HEK293 (cell line): ENCODE results near the gene ZBP1.

Source experiments
- CTCF ChIP-seq: fragments of 450-650 bp; formaldehyde crosslinking; IDR thresholded peaks from 2 replicates; pipeline ENCODE4 v1.5.1; 2016; ENCODE audit warnings: missing biosample characterization, missing genetic modification characterization
- ELK4 ChIP-seq: IDR thresholded peaks from 2 replicates; pipeline ENCODE4 v1.6.1; 2011; ENCODE audit warnings: mild to moderate bottlenecking, low read depth, low read length, borderline replicate concordance
- FEZF1 ChIP-seq: fragments of 450-650 bp; formaldehyde crosslinking; IDR thresholded peaks from 2 replicates; pipeline ENCODE4 v1.5.1; 2016; ENCODE audit warnings: missing biosample characterization, missing genetic modification characterization
- HOXC10 ChIP-seq: sonication (generic); formaldehyde crosslinking; IDR thresholded peaks from 2 replicates; pipeline ENCODE4 v1.8.1; 2023; ENCODE audit warnings: mild to moderate bottlenecking, missing genetic modification reagents
- KLF9 ChIP-seq: fragments of 450-650 bp; formaldehyde crosslinking; IDR thresholded peaks from 2 replicates; pipeline ENCODE4 v1.5.1; 2016; ENCODE audit warnings: missing biosample characterization, missing genetic modification characterization, low read depth
- REPIN1 ChIP-seq: fragments of 450-650 bp; formaldehyde crosslinking; IDR thresholded peaks from 2 replicates; pipeline ENCODE4 v1.5.1; 2017; ENCODE audit warnings: missing biosample characterization, missing genetic modification characterization, low read depth
- ZBTB8A ChIP-seq: fragments of 450-650 bp; formaldehyde crosslinking; IDR thresholded peaks from 2 replicates; pipeline ENCODE4 v1.5.1; 2016; ENCODE audit warnings: missing biosample characterization, missing genetic modification characterization
- ZFHX2 ChIP-seq: fragments of 450-650 bp; formaldehyde crosslinking; conservative IDR thresholded peaks from 2 replicates; pipeline ENCODE4 v1.5.1; 2016; ENCODE audit warnings: missing biosample characterization, missing genetic modification characterization
- ZFP37 ChIP-seq: fragments of 450-650 bp; formaldehyde crosslinking; IDR thresholded peaks from 2 replicates; pipeline ENCODE4 v1.5.1; 2016; ENCODE audit warnings: missing biosample characterization, missing genetic modification characterization
- ZFP41 ChIP-seq: fragments of 450-650 bp; formaldehyde crosslinking; IDR thresholded peaks from 2 replicates; pipeline ENCODE4 v1.5.1; 2016; ENCODE audit warnings: missing biosample characterization, missing genetic modification characterization, borderline replicate concordance
- ZNF132 ChIP-seq: fragments of 450-650 bp; formaldehyde crosslinking; IDR thresholded peaks from 2 replicates; pipeline ENCODE4 v1.5.1; 2017; ENCODE audit warnings: missing biosample characterization, missing genetic modification characterization, borderline replicate concordance
- ZNF140 ChIP-seq: fragments of 450-650 bp; formaldehyde crosslinking; IDR thresholded peaks from 2 replicates; pipeline ENCODE4 v1.5.1; 2016; ENCODE audit warnings: missing biosample characterization, missing genetic modification characterization
- ZNF175 ChIP-seq: fragments of 450-650 bp; formaldehyde crosslinking; IDR thresholded peaks from 2 replicates; pipeline ENCODE4 v1.5.1; 2016; ENCODE audit warnings: missing biosample characterization, missing genetic modification characterization
- ZNF214 ChIP-seq: fragments of 450-650 bp; formaldehyde crosslinking; IDR thresholded peaks from 2 replicates; pipeline ENCODE4 v1.5.1; 2017; ENCODE audit warnings: missing biosample characterization, mild to moderate bottlenecking, missing genetic modification characterization, borderline replicate concordance
- ZNF302 ChIP-seq: fragments of 450-650 bp; formaldehyde crosslinking; IDR thresholded peaks from 2 replicates; pipeline ENCODE4 v1.5.1; 2016; ENCODE audit warnings: missing biosample characterization, missing genetic modification characterization, low read depth
- ZNF335 ChIP-seq: fragments of 450-650 bp; formaldehyde crosslinking; conservative IDR thresholded peaks from 2 replicates; pipeline ENCODE4 v1.5.1; 2016; ENCODE audit warnings: missing biosample characterization, missing genetic modification characterization
- ZNF354C ChIP-seq: fragments of 450-650 bp; formaldehyde crosslinking; IDR thresholded peaks from 2 replicates; pipeline ENCODE4 v1.5.1; 2016; ENCODE audit warnings: missing biosample characterization, missing genetic modification characterization, low read depth, borderline replicate concordance
- ZNF449 ChIP-seq: fragments of 450-650 bp; formaldehyde crosslinking; IDR thresholded peaks from 2 replicates; pipeline ENCODE4 v1.5.1; 2017; ENCODE audit warnings: missing biosample characterization, mild to moderate bottlenecking, missing genetic modification characterization, moderate library complexity
- ZNF549 ChIP-seq: fragments of 450-650 bp; IDR thresholded peaks from 2 replicates; pipeline ENCODE4 v1.5.1; 2018; ENCODE audit warnings: missing biosample characterization, missing genetic modification characterization, mild to moderate bottlenecking, inconsistent platforms, moderate library complexity
- ZNF561 ChIP-seq: fragments of 450-650 bp; IDR thresholded peaks from 2 replicates; pipeline ENCODE4 v1.5.1; 2018; ENCODE audit warnings: missing biosample characterization, missing genetic modification characterization, borderline replicate concordance
- ZNF596 ChIP-seq: fragments of 450-650 bp; IDR thresholded peaks from 2 replicates; pipeline ENCODE4 v1.5.0; 2018; ENCODE audit warnings: missing biosample characterization, mild to moderate bottlenecking, missing genetic modification characterization, moderate library complexity
- ZNF623 ChIP-seq: fragments of 450-650 bp; formaldehyde crosslinking; IDR thresholded peaks from 2 replicates; pipeline ENCODE4 v1.5.1; 2016; ENCODE audit warnings: missing biosample characterization, missing genetic modification characterization
- ZNF776 ChIP-seq: fragments of 450-650 bp; formaldehyde crosslinking; IDR thresholded peaks from 2 replicates; pipeline ENCODE4 v1.5.0; 2017; ENCODE audit warnings: missing biosample characterization, missing genetic modification characterization, borderline replicate concordance
- ZNF843 ChIP-seq: fragments of 450-650 bp; formaldehyde crosslinking; IDR thresholded peaks from 2 replicates; pipeline ENCODE4 v1.5.1; 2016; ENCODE audit warnings: missing biosample characterization, missing genetic modification characterization
- TF ChIP-seq, protein P1 (sequence below): fragments of 450-650 bp; formaldehyde crosslinking; IDR thresholded peaks from 2 replicates; pipeline ENCODE4 v1.5.1; 2016; ENCODE audit warnings: missing biosample characterization, missing genetic modification characterization
- TF ChIP-seq, protein P2 (sequence below): fragments of 450-650 bp; IDR thresholded peaks from 2 replicates; pipeline ENCODE4 v1.5.1; 2018; ENCODE audit warnings: missing biosample characterization, mild to moderate bottlenecking, missing genetic modification characterization

Gene ZBP1

DNA sequence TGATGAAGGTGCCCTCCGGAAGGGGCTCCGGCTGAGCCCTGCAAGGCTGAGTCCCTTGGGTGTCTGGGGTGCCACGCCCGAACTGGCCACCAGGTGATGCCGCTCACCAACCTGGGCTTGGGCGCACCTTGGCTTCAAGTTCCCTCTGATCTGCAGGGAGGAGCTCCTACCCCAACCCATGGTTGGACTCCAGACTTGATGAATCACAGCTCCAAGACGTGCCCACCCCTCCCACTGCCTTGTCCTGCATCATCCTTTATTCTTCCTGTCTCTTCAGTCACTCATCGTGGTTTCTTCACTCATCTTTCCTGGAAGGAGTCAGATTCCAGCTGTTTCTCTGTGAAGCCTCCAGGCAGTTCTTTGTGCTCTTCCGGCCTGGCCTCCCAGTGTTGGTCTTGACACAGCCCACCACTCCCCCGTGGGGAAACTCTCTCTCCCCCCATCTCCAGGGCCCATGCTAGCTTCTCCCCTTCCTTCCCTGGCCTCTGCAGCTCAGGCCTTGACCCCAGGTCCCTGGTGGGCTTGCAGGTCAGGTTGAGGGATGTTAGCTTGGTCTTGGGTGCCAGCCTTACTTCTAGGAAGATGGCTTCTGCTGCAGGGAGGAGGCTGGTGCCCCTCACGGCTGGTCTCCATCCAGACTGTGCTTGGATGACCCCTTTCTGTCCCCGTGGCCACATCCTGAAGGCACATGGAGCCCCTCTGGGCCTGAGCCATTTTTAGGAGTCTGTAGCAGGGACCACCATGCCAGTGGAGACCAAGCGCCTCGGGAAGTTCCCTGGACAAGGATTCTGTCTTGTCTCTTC, 2.6 kb upstream of the ZBP1 start (continued):
- TF ChIP-seq, protein P1, sequence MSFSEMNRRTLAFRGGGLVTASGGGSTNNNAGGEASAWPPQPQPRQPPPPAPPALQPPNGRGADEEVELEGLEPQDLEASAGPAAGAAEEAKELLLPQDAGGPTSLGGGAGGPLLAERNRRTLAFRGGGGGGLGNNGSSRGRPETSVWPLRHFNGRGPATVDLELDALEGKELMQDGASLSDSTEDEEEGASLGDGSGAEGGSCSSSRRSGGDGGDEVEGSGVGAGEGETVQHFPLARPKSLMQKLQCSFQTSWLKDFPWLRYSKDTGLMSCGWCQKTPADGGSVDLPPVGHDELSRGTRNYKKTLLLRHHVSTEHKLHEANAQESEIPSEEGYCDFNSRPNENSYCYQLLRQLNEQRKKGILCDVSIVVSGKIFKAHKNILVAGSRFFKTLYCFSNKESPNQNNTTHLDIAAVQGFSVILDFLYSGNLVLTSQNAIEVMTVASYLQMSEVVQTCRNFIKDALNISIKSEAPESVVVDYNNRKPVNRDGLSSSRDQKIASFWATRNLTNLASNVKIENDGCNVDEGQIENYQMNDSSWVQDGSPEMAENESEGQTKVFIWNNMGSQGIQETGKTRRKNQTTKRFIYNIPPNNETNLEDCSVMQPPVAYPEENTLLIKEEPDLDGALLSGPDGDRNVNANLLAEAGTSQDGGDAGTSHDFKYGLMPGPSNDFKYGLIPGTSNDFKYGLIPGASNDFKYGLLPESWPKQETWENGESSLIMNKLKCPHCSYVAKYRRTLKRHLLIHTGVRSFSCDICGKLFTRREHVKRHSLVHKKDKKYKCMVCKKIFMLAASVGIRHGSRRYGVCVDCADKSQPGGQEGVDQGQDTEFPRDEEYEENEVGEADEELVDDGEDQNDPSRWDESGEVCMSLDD (tag by site-specific recombination): no peak
- TF ChIP-seq ZFP37: no peak
- TF ChIP-seq ZNF214 (tag by site-specific recombination): no peak
- TF ChIP-seq ZNF140 (tag by site-specific recombination): no peak
- TF ChIP-seq ZBTB8A: peak; percentile 42; the same call in 1 of the 2 replicates
- TF ChIP-seq CTCF (tag by site-specific recombination): peak; percentile 83
- peak; percentile 22; the same call in 1 of the 2 replicates for TF ChIP-seq ZNF561 (tag by site-specific recombination)
- no peak for TF ChIP-seq ZNF776 (tag by site-specific recombination)
- TF ChIP-seq FEZF1 (tag by site-specific recombination): no peak
- no peak for TF ChIP-seq ELK4
- no peak for TF ChIP-seq ZNF302
- TF ChIP-seq ZNF449 (tag by site-specific recombination): no peak
- TF ChIP-seq ZNF596 (tag by site-specific recombination): no peak
- TF ChIP-seq ZNF549 (tag by site-specific recombination): no peak
- no peak for TF ChIP-seq KLF9 (tag by site-specific recombination)
- TF ChIP-seq ZNF132 (tag by site-specific recombination): no peak
- TF ChIP-seq, protein P2, sequence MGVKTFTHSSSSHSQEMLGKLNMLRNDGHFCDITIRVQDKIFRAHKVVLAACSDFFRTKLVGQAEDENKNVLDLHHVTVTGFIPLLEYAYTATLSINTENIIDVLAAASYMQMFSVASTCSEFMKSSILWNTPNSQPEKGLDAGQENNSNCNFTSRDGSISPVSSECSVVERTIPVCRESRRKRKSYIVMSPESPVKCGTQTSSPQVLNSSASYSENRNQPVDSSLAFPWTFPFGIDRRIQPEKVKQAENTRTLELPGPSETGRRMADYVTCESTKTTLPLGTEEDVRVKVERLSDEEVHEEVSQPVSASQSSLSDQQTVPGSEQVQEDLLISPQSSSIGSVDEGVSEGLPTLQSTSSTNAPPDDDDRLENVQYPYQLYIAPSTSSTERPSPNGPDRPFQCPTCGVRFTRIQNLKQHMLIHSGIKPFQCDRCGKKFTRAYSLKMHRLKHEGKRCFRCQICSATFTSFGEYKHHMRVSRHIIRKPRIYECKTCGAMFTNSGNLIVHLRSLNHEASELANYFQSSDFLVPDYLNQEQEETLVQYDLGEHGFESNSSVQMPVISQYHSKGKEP (tag by site-specific recombination): no peak
- TF ChIP-seq ZFP41 (tag by site-specific recombination): no peak
- TF ChIP-seq ZNF335 (tag by site-specific recombination): no peak
- no peak for TF ChIP-seq REPIN1 (tag by site-specific recombination)
- TF ChIP-seq ZNF623 (tag by site-specific recombination): no peak
- no peak for TF ChIP-seq HOXC10
- no peak for TF ChIP-seq ZFHX2 (tag by site-specific recombination)
- no peak for TF ChIP-seq ZNF354C (tag by site-specific recombination)
- TF ChIP-seq ZNF175 (tag by site-specific recombination): no peak
- TF ChIP-seq ZNF843 (tag by site-specific recombination): no peak
